GM23338 (cell line): ENCODE data around the gene PPIL1. TPM values are rescaled to one million over a fixed set of nuclear protein-coding genes. Genes with fewer than 3 reads are reported as not detected.

ENCODE experiments used
- ATAC-seq: fragments of 200-7000 bp; cut with Tn5 transposase; 3 replicates; pipeline ENCODE4 v1.9.1; 2020
- DNase-seq: peaks from one replicate; pipeline ENCODE4 v3.0.0-alpha.2; 2015; ENCODE audit warnings: low spot score
- H2AFZ ChIP-seq: fragments of 200-600 bp; sonication (generic); 2 replicates; pipeline ENCODE4 v1.8.0; 2016; ENCODE audit warnings: antibody characterized with exemption, mild to moderate bottlenecking, moderate library complexity
- H3F3A ChIP-seq: fragments of 200-600 bp; sonication (generic); replicated peaks from 2 replicates; pipeline ENCODE4 v1.8.0; 2017; ENCODE audit warnings: antibody characterized with exemption, mixed run types, low read depth
- H3K27ac ChIP-seq: fragments of 200-600 bp; sonication (generic); 2 replicates; pipeline ENCODE4 v1.6.1; 2016; ENCODE audit warnings: low read depth
- H3K27me3 ChIP-seq: fragments of 200-600 bp; sonication (generic); 2 replicates; pipeline ENCODE4 v1.8.0; 2016; ENCODE audit warnings: mild to moderate bottlenecking, mixed run types, moderate library complexity; ENCODE audit not compliant: insufficient read depth
- H3K36me3 ChIP-seq: fragments of 200-600 bp; sonication (generic); 2 replicates; pipeline ENCODE4 v1.8.0; 2016; ENCODE audit warnings: mild to moderate bottlenecking; ENCODE audit not compliant: insufficient read depth
- H3K4me1 ChIP-seq: fragments of 200-600 bp; sonication (generic); 2 replicates; pipeline ENCODE4 v1.8.0; 2016; ENCODE audit warnings: mild to moderate bottlenecking, moderate library complexity; ENCODE audit not compliant: insufficient read depth
- H3K4me2 ChIP-seq: fragments of 200-600 bp; sonication (generic); 2 replicates; pipeline ENCODE4 v1.7.1; 2017; ENCODE audit warnings: mixed run types
- H3K4me3 ChIP-seq: fragments of 200-600 bp; sonication (generic); 2 replicates; pipeline ENCODE4 v1.6.1; 2016; ENCODE audit warnings: mixed run types
- H3K79me2 ChIP-seq: fragments of 200-600 bp; sonication (generic); replicated peaks from 2 replicates; pipeline ENCODE4 v1.8.0; 2017; ENCODE audit warnings: mild to moderate bottlenecking; ENCODE audit not compliant: insufficient read depth
- H3K9me2 ChIP-seq: fragments of 200-600 bp; sonication (generic); 2 replicates; pipeline ENCODE4 v1.8.0; 2017; ENCODE audit not compliant: insufficient read depth
- H4K20me1 ChIP-seq: fragments of 200-600 bp; sonication (generic); replicated peaks from 2 replicates; pipeline ENCODE4 v1.8.0; 2017; ENCODE audit warnings: mild to moderate bottlenecking; ENCODE audit not compliant: insufficient read depth
- H3K27ac Mint-ChIP-seq: 2 replicates; pipeline ENCODE4 v1.8.0; 2020; ENCODE audit warnings: inconsistent platforms, mild to moderate bottlenecking, moderate library complexity, mixed read lengths
- H3K27me3 Mint-ChIP-seq: 3 replicates; pipeline ENCODE4 v1.8.0; 2022; ENCODE audit warnings: low read depth, mild to moderate bottlenecking, moderate library complexity, mixed read lengths, inconsistent platforms; ENCODE audit not compliant: insufficient read depth, poor library complexity
- H3K36me3 Mint-ChIP-seq: 3 replicates; pipeline ENCODE4 v1.8.0; 2021; ENCODE audit warnings: low read depth, mild to moderate bottlenecking, inconsistent platforms, moderate library complexity, mixed read lengths
- H3K4me1 Mint-ChIP-seq: 3 replicates; pipeline ENCODE4 v1.8.0; 2020; ENCODE audit warnings: mild to moderate bottlenecking, inconsistent platforms, mixed read lengths
- H3K4me3 Mint-ChIP-seq: 3 replicates; pipeline ENCODE4 v1.8.0; 2021; ENCODE audit warnings: moderate library complexity, mild to moderate bottlenecking, inconsistent platforms, mixed read lengths
- H3K9me3 Mint-ChIP-seq: 3 replicates; pipeline ENCODE4 v1.8.0; 2020; ENCODE audit warnings: moderate library complexity, mild to moderate bottlenecking, inconsistent platforms, mixed read lengths
- CREB1 ChIP-seq: fragments of 250-450 bp; sonication (Bioruptor Pico); IDR thresholded peaks from 2 replicates; pipeline ENCODE4 v1.5.0; 2020; ENCODE audit warnings: low read depth, mild to moderate bottlenecking, moderate library complexity
- EZH2 ChIP-seq: fragments of 200-600 bp; sonication (generic); IDR thresholded peaks from one replicate; pipeline ENCODE4 v1.8.0; 2017; ENCODE audit warnings: antibody characterized with exemption, mild to moderate bottlenecking, low read depth; ENCODE audit not compliant: unreplicated experiment
- EZH2phosphoT487 ChIP-seq: fragments of 200-600 bp; sonication (generic); IDR thresholded peaks from one replicate; pipeline ENCODE4 v1.8.1; 2018; ENCODE audit warnings: antibody characterized with exemption; ENCODE audit not compliant: unreplicated experiment
- JUNB ChIP-seq: IDR thresholded peaks from one replicate; pipeline ENCODE4 v1.6.1; 2016; ENCODE audit warnings: antibody characterized with exemption; ENCODE audit not compliant: unreplicated experiment
- NANOG ChIP-seq: IDR thresholded peaks from 2 replicates; pipeline ENCODE4 v1.6.1; 2016; ENCODE audit warnings: antibody characterized with exemption, borderline replicate concordance
- POLR2AphosphoS5 ChIP-seq: IDR thresholded peaks from 2 replicates; pipeline ENCODE4 v1.6.1; 2016; ENCODE audit warnings: antibody characterized with exemption, low read depth
- STAT1 ChIP-seq: IDR thresholded peaks from one replicate; pipeline ENCODE4 v1.6.1; 2016; ENCODE audit warnings: antibody characterized with exemption; ENCODE audit not compliant: unreplicated experiment
- ZNF114 ChIP-seq: fragments of 250-450 bp; sonication (Bioruptor Pico); IDR thresholded peaks from 2 replicates; pipeline ENCODE4 v1.5.0; 2020; ENCODE audit warnings: mild to moderate bottlenecking, moderate library complexity
- ZNF331 ChIP-seq: fragments of 250-450 bp; sonication (Bioruptor Pico); IDR thresholded peaks from 2 replicates; pipeline ENCODE4 v1.5.0; 2020; ENCODE audit warnings: low read depth, mild to moderate bottlenecking, moderate library complexity
- polyA plus RNA-seq: library from polyadenylated mRNA; unstranded; fragments of >200 nt; fragmentation: Nextera tagmentation; extraction: Ambion mirVana; gene quantifications from 2 replicates; pipeline ENCODE4 v1.2.1, GENCODE V29; 2016
- total RNA-seq: library from RNA; depleted of rRNA; stranded (reverse); fragments of >200 nt; shearing (Covaris generic); gene quantifications from 2 replicates; pipeline ENCODE4 v1.2.3, GENCODE V29; 2014
- TF ChIP-seq, protein P1 (sequence below): IDR thresholded peaks from one replicate; pipeline ENCODE4 v1.6.1; 2018; ENCODE audit warnings: antibody characterized with exemption; ENCODE audit not compliant: unreplicated experiment
- TF ChIP-seq, protein P2 (sequence below): IDR thresholded peaks from 2 replicates; pipeline ENCODE4 v1.6.1; 2016; ENCODE audit warnings: antibody characterized with exemption
- TF ChIP-seq, protein P3 (sequence below), 2 experiments: fragments of 200-600 bp in 1 of 2; sonication (generic) in 1 of 2; conservative IDR thresholded peaks; 2 replicates each; pipeline versions ENCODE4 v1.5.1 to v1.6.1; 2016 to 2017; ENCODE audit warnings: antibody characterized with exemption in 2 of 2, low read depth in 2 of 2, mild to moderate bottlenecking in 2 of 2, moderate library complexity in 1 of 2
- TF ChIP-seq, protein P4 (sequence below): fragments of 250-450 bp; sonication (Bioruptor Pico); IDR thresholded peaks from 2 replicates; pipeline ENCODE4 v1.5.0; 2020; ENCODE audit warnings: mild to moderate bottlenecking, moderate library complexity

PPIL1 gene
- total and polyA plus RNA-seq, 2 experiments from 2014 or later: 57.3 to 79.4 TPM

DNA sequence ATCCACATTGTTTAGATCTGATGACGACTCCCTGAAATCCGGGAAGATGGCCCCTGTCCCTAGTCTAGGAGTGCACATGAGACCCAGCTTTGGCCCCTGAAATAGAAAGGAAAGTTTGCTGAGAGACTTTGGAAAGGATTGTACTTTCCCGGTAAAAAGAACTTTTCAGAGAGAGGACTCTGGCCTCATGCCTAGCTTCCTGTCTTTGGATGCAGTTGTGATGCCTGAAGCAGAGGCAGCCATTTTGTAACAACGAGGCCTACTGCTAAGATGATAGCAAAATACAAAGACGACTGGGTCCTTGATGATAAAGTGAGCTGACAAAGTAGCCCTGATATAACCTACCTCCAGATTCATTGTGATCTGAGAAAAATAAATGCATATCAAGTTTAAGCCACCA is 42.3 kb downstream of the PPIL1 start:
- TF ChIP-seq EZH2phosphoT487 (no peak), CREB1 (no peak), NANOG (no peak), ZNF331 (CRISPR knock-in tag) (no peak), EZH2 (no peak), JUNB (no peak), POLR2AphosphoS5 (no peak), ZNF114 (CRISPR knock-in tag) (no peak), STAT1 (no peak)
- TF ChIP-seq, protein P1, sequence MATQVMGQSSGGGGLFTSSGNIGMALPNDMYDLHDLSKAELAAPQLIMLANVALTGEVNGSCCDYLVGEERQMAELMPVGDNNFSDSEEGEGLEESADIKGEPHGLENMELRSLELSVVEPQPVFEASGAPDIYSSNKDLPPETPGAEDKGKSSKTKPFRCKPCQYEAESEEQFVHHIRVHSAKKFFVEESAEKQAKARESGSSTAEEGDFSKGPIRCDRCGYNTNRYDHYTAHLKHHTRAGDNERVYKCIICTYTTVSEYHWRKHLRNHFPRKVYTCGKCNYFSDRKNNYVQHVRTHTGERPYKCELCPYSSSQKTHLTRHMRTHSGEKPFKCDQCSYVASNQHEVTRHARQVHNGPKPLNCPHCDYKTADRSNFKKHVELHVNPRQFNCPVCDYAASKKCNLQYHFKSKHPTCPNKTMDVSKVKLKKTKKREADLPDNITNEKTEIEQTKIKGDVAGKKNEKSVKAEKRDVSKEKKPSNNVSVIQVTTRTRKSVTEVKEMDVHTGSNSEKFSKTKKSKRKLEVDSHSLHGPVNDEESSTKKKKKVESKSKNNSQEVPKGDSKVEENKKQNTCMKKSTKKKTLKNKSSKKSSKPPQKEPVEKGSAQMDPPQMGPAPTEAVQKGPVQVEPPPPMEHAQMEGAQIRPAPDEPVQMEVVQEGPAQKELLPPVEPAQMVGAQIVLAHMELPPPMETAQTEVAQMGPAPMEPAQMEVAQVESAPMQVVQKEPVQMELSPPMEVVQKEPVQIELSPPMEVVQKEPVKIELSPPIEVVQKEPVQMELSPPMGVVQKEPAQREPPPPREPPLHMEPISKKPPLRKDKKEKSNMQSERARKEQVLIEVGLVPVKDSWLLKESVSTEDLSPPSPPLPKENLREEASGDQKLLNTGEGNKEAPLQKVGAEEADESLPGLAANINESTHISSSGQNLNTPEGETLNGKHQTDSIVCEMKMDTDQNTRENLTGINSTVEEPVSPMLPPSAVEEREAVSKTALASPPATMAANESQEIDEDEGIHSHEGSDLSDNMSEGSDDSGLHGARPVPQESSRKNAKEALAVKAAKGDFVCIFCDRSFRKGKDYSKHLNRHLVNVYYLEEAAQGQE: no peak
- TF ChIP-seq, protein P2, sequence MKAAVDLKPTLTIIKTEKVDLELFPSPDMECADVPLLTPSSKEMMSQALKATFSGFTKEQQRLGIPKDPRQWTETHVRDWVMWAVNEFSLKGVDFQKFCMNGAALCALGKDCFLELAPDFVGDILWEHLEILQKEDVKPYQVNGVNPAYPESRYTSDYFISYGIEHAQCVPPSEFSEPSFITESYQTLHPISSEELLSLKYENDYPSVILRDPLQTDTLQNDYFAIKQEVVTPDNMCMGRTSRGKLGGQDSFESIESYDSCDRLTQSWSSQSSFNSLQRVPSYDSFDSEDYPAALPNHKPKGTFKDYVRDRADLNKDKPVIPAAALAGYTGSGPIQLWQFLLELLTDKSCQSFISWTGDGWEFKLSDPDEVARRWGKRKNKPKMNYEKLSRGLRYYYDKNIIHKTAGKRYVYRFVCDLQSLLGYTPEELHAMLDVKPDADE: no peak
- TF ChIP-seq, protein P3, sequence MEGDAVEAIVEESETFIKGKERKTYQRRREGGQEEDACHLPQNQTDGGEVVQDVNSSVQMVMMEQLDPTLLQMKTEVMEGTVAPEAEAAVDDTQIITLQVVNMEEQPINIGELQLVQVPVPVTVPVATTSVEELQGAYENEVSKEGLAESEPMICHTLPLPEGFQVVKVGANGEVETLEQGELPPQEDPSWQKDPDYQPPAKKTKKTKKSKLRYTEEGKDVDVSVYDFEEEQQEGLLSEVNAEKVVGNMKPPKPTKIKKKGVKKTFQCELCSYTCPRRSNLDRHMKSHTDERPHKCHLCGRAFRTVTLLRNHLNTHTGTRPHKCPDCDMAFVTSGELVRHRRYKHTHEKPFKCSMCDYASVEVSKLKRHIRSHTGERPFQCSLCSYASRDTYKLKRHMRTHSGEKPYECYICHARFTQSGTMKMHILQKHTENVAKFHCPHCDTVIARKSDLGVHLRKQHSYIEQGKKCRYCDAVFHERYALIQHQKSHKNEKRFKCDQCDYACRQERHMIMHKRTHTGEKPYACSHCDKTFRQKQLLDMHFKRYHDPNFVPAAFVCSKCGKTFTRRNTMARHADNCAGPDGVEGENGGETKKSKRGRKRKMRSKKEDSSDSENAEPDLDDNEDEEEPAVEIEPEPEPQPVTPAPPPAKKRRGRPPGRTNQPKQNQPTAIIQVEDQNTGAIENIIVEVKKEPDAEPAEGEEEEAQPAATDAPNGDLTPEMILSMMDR (conservative IDR thresholded peaks at IDR 0.05; ENCODE audit: low read depth in 2 of 2): no peak
- TF ChIP-seq, protein P4, sequence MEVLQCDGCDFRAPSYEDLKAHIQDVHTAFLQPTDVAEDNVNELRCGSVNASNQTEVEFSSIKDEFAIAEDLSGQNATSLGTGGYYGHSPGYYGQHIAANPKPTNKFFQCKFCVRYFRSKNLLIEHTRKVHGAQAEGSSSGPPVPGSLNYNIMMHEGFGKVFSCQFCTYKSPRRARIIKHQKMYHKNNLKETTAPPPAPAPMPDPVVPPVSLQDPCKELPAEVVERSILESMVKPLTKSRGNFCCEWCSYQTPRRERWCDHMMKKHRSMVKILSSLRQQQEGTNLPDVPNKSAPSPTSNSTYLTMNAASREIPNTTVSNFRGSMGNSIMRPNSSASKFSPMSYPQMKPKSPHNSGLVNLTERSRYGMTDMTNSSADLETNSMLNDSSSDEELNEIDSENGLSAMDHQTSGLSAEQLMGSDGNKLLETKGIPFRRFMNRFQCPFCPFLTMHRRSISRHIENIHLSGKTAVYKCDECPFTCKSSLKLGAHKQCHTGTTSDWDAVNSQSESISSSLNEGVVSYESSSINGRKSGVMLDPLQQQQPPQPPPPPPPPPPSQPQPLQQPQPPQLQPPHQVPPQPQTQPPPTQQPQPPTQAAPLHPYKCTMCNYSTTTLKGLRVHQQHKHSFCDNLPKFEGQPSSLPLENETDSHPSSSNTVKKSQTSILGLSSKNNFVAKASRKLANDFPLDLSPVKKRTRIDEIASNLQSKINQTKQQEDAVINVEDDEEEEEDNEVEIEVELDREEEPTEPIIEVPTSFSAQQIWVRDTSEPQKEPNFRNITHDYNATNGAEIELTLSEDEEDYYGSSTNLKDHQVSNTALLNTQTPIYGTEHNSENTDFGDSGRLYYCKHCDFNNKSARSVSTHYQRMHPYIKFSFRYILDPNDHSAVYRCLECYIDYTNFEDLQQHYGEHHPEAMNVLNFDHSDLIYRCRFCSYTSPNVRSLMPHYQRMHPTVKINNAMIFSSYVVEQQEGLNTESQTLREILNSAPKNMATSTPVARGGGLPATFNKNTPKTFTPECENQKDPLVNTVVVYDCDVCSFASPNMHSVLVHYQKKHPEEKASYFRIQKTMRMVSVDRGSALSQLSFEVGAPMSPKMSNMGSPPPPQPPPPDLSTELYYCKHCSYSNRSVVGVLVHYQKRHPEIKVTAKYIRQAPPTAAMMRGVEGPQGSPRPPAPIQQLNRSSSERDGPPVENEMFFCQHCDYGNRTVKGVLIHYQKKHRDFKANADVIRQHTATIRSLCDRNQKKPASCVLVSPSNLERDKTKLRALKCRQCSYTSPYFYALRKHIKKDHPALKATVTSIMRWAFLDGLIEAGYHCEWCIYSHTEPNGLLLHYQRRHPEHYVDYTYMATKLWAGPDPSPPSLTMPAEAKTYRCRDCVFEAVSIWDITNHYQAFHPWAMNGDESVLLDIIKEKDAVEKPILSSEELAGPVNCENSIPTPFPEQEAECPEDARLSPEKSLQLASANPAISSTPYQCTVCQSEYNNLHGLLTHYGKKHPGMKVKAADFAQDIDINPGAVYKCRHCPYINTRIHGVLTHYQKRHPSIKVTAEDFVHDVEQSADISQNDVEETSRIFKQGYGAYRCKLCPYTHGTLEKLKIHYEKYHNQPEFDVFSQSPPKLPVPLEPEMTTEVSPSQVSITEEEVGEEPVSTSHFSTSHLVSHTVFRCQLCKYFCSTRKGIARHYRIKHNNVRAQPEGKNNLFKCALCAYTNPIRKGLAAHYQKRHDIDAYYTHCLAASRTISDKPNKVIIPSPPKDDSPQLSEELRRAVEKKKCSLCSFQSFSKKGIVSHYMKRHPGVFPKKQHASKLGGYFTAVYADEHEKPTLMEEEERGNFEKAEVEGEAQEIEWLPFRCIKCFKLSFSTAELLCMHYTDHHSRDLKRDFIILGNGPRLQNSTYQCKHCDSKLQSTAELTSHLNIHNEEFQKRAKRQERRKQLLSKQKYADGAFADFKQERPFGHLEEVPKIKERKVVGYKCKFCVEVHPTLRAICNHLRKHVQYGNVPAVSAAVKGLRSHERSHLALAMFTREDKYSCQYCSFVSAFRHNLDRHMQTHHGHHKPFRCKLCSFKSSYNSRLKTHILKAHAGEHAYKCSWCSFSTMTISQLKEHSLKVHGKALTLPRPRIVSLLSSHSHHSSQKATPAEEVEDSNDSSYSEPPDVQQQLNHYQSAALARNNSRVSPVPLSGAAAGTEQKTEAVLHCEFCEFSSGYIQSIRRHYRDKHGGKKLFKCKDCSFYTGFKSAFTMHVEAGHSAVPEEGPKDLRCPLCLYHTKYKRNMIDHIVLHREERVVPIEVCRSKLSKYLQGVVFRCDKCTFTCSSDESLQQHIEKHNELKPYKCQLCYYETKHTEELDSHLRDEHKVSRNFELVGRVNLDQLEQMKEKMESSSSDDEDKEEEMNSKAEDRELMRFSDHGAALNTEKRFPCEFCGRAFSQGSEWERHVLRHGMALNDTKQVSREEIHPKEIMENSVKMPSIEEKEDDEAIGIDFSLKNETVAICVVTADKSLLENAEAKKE: no peak
- no peak overlapping the region for H3K4me2 ChIP-seq
- no peak overlapping the region for H3K27ac ChIP-seq
- H3F3A ChIP-seq: no peaks in the 10 kb centered on the region
- no peak overlapping the region for H3K4me3 ChIP-seq
- Mint-ChIP-seq H3K27ac (no peak overlapping the region), H3K27me3 (peaks cover 15% of the 10 kb centered on the region), H3K9me3 (peaks cover 6% of the 10 kb centered on the region; the same call in 2 of the 3 replicates), H3K4me1 (peaks cover 23% of the 10 kb centered on the region), H3K36me3 (peaks cover 4% of the 10 kb centered on the region; the same call in 1 of the 3 replicates), H3K4me3 (no peak overlapping the region)
- H4K20me1 ChIP-seq: no peaks in the 10 kb centered on the region
- peaks cover 23% of the 10 kb centered on the region for H3K27me3 ChIP-seq
- ATAC-seq: no peak
- H3K9me2 ChIP-seq: no peaks in the 10 kb centered on the region
- no peak for DNase-seq
- peaks cover 5% of the 10 kb centered on the region for H3K4me1 ChIP-seq
- no peaks in the 10 kb centered on the region for H3K79me2 ChIP-seq
- H3K36me3 ChIP-seq: no peaks in the 10 kb centered on the region
- no peak overlapping the region for H2AFZ ChIP-seq
